ENCODE results near the gene PHF5A.

DNA sequence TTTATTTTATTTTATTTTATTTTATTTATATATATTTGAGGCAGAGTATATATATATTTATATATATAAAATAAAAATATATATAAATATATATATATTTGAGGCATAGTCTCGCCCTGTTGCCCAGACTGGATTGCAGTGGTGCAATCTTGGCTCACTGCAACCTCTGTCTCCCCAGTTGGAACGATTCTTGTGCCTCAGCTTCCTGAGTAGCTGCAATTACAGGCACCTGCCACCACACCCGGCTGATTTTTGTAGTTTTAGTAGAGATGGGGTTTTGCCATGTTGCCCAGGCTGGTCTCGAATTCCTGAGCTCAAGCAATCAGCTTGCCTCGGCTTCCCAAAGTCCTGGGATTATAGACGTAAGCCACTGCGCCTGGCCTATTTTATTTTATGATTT lies 31.8 kb upstream of the PHF5A start:
- TF ChIP-seq, protein P1, sequence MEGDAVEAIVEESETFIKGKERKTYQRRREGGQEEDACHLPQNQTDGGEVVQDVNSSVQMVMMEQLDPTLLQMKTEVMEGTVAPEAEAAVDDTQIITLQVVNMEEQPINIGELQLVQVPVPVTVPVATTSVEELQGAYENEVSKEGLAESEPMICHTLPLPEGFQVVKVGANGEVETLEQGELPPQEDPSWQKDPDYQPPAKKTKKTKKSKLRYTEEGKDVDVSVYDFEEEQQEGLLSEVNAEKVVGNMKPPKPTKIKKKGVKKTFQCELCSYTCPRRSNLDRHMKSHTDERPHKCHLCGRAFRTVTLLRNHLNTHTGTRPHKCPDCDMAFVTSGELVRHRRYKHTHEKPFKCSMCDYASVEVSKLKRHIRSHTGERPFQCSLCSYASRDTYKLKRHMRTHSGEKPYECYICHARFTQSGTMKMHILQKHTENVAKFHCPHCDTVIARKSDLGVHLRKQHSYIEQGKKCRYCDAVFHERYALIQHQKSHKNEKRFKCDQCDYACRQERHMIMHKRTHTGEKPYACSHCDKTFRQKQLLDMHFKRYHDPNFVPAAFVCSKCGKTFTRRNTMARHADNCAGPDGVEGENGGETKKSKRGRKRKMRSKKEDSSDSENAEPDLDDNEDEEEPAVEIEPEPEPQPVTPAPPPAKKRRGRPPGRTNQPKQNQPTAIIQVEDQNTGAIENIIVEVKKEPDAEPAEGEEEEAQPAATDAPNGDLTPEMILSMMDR (IDR thresholded peaks at IDR 0.05): no peak
- no peak for TF ChIP-seq POLR2A (IDR thresholded peaks at IDR 0.05)

Measured in lower leg skin (tissue), 3 donors.